SK-N-SH treated with all-trans-retinoic acid at 6 μM for 48 hours (cell line): ENCODE data around the gene BNIP2.

ENCODE experiments used
- ARNTL ChIP-seq: fragments of 450-650 bp; formaldehyde crosslinking; IDR thresholded peaks from 2 replicates; pipeline ENCODE4 v1.5.0; 2020; ENCODE audit warnings: low read depth, mild to moderate bottlenecking, moderate library complexity, borderline replicate concordance
- BACH2 ChIP-seq: fragments of 250-450 bp; sonication (Bioruptor Pico); IDR thresholded peaks from 2 replicates; pipeline ENCODE4 v1.9.0; 2021; ENCODE audit warnings: mild to moderate bottlenecking, borderline replicate concordance
- GLIS3 ChIP-seq: fragments of 250-450 bp; sonication (Bioruptor Pico); IDR thresholded peaks from 2 replicates; pipeline ENCODE4 v1.5.0; 2020; ENCODE audit warnings: mild to moderate bottlenecking, moderate library complexity
- OSR1 ChIP-seq: fragments of 250-450 bp; sonication (Bioruptor Pico); IDR thresholded peaks from 2 replicates; pipeline ENCODE4 v1.8.0; 2022; ENCODE audit warnings: moderate library complexity, mild to moderate bottlenecking, inconsistent platforms
- PATZ1 ChIP-seq: fragments of 250-450 bp; sonication (Bioruptor Pico); IDR thresholded peaks from 2 replicates; pipeline ENCODE4 v1.8.0; 2020; ENCODE audit warnings: mild to moderate bottlenecking, moderate library complexity, borderline replicate concordance
- POU6F1 ChIP-seq: fragments of 250-450 bp; sonication (Bioruptor Pico); IDR thresholded peaks from 2 replicates; pipeline ENCODE4 v1.8.0; 2021; ENCODE audit warnings: low read depth, mild to moderate bottlenecking, moderate library complexity, borderline replicate concordance
- RARB ChIP-seq: fragments of 250-450 bp; sonication (Bioruptor Pico); IDR thresholded peaks from 2 replicates; pipeline ENCODE4 v1.8.0; 2021; ENCODE audit warnings: mild to moderate bottlenecking, moderate library complexity
- SNAI2 ChIP-seq: fragments of 250-450 bp; sonication (Bioruptor Pico); IDR thresholded peaks from 2 replicates; pipeline ENCODE4 v1.5.0; 2020; ENCODE audit warnings: mild to moderate bottlenecking, moderate library complexity
- TCF4 ChIP-seq: fragments of 250-450 bp; sonication (Bioruptor Pico); IDR thresholded peaks from 2 replicates; pipeline ENCODE4 v1.8.0; 2021; ENCODE audit warnings: mild to moderate bottlenecking, moderate library complexity, borderline replicate concordance
- ZFP3 ChIP-seq: fragments of 250-450 bp; sonication (Bioruptor Pico); IDR thresholded peaks from 2 replicates; pipeline ENCODE4 v1.5.0; 2020; ENCODE audit warnings: mild to moderate bottlenecking, moderate library complexity
- ZFP30 ChIP-seq: fragments of 450-650 bp; formaldehyde crosslinking; IDR thresholded peaks from 2 replicates; pipeline ENCODE4 v1.5.0; 2022; ENCODE audit warnings: mild to moderate bottlenecking, moderate library complexity
- ZNF70 ChIP-seq: fragments of 450-650 bp; formaldehyde crosslinking; IDR thresholded peaks from 2 replicates; pipeline ENCODE4 v1.5.0; 2020; ENCODE audit warnings: mild to moderate bottlenecking, moderate library complexity
- ZNF8 ChIP-seq: fragments of 450-650 bp; formaldehyde crosslinking; IDR thresholded peaks from 2 replicates; pipeline ENCODE4 v1.5.0; 2020; ENCODE audit warnings: mild to moderate bottlenecking, moderate library complexity

GRCh38 chr15:59725151-59725486 is 36.0 kb upstream of the BNIP2 start:
- no peak for TF ChIP-seq POU6F1 (CRISPR knock-in tag)
- TF ChIP-seq OSR1 = no peak
- TF ChIP-seq ARNTL = no peak
- no peak for TF ChIP-seq PATZ1 (CRISPR knock-in tag)
- no peak for TF ChIP-seq RARB
- TF ChIP-seq ZFP30 = no peak
- TF ChIP-seq SNAI2 = no peak
- TF ChIP-seq BACH2 (CRISPR knock-in tag) = no peak
- no peak for TF ChIP-seq GLIS3 (CRISPR knock-in tag)
- TF ChIP-seq TCF4 (CRISPR knock-in tag) = no peak
- no peak for TF ChIP-seq ZFP3
- no peak for TF ChIP-seq ZNF70 (CRISPR knock-in tag)
- no peak for TF ChIP-seq ZNF8 (CRISPR knock-in tag)
